Lower leg skin (tissue), 3 donors: ENCODE measurements around the gene CNOT6L.

ENCODE experiments used
- POLR2A ChIP-seq, 2 donors: fragments of 450-650 bp; IDR thresholded peaks; one replicate each; pipeline ENCODE4 v1.6.1; 2016 to 2017; ENCODE audit warnings: antibody characterized with exemption in 2 of 2, mild to moderate bottlenecking in 1 of 2, moderate library complexity in 1 of 2
- TF ChIP-seq, protein P1 (sequence below), 3 donors: fragments of 450-650 bp; IDR thresholded peaks; one replicate each; pipeline ENCODE4 v1.5.1; 2016; ENCODE audit warnings: antibody characterized with exemption in 3 of 3, mild to moderate bottlenecking in 3 of 3, moderate library complexity in 2 of 3

DNA sequence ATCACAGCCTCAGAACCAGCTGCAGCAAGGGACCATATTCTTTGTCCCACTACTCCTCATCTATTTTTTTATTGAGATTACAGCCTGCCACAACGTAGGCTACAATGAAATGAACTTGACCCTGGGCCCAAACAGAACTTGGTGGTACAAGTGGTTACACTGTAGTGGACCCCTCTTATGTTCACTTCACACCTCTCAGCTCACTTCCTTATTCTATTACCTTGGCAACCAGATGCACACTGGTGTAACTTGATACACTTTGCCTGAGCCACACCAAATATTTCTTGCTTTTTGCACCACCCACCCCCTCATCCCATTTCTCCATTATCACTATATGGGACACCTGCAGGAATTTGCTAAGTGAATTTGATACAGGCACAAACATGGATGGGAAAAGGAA, 107.7 kb downstream of the CNOT6L start:
- TF ChIP-seq, protein P1, sequence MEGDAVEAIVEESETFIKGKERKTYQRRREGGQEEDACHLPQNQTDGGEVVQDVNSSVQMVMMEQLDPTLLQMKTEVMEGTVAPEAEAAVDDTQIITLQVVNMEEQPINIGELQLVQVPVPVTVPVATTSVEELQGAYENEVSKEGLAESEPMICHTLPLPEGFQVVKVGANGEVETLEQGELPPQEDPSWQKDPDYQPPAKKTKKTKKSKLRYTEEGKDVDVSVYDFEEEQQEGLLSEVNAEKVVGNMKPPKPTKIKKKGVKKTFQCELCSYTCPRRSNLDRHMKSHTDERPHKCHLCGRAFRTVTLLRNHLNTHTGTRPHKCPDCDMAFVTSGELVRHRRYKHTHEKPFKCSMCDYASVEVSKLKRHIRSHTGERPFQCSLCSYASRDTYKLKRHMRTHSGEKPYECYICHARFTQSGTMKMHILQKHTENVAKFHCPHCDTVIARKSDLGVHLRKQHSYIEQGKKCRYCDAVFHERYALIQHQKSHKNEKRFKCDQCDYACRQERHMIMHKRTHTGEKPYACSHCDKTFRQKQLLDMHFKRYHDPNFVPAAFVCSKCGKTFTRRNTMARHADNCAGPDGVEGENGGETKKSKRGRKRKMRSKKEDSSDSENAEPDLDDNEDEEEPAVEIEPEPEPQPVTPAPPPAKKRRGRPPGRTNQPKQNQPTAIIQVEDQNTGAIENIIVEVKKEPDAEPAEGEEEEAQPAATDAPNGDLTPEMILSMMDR (IDR thresholded peaks at IDR 0.05), result no peak
- TF ChIP-seq POLR2A (IDR thresholded peaks at IDR 0.05), result no peak
